OCI-LY3 (cell line): ENCODE measurements around the gene TTF2.

Experiments
- EZH2phosphoT487 ChIP-seq: fragments of 200-600 bp; shearing (Covaris generic); IDR thresholded peaks from 2 replicates; pipeline ENCODE4 v1.6.1; 2018; ENCODE audit warnings: antibody characterized with exemption, mixed run types, low read depth
- TF ChIP-seq, protein P1 (sequence below): fragments of 200-600, 300-600 bp; sonication (generic); IDR thresholded peaks from 2 replicates; pipeline ENCODE4 v1.5.1; 2014; ENCODE audit warnings: antibody characterized with exemption, low read length, low read depth

DNA sequence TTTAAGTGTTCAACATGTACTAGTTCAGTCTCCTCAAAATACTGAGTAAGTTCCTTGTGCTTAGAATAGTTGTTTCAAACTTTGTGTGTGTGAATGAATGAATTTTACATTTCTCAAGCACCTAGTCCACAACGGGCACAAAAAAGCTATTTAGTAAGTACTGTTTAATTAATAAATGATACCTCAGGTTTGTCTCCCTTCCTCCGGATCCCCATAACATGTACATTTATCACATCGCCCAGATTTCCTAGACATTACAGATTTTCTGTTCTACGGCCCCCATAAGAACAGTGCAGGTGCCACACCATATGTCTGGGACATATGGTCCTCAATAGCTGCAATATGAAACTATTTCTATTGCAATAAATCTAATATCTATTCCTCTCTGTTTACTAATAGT lies 1.3 kb upstream of the TTF2 start:
- TF ChIP-seq, protein P1, sequence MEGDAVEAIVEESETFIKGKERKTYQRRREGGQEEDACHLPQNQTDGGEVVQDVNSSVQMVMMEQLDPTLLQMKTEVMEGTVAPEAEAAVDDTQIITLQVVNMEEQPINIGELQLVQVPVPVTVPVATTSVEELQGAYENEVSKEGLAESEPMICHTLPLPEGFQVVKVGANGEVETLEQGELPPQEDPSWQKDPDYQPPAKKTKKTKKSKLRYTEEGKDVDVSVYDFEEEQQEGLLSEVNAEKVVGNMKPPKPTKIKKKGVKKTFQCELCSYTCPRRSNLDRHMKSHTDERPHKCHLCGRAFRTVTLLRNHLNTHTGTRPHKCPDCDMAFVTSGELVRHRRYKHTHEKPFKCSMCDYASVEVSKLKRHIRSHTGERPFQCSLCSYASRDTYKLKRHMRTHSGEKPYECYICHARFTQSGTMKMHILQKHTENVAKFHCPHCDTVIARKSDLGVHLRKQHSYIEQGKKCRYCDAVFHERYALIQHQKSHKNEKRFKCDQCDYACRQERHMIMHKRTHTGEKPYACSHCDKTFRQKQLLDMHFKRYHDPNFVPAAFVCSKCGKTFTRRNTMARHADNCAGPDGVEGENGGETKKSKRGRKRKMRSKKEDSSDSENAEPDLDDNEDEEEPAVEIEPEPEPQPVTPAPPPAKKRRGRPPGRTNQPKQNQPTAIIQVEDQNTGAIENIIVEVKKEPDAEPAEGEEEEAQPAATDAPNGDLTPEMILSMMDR: no peak
- TF ChIP-seq EZH2phosphoT487: no peak
